COR-L47 (cell line): ENCODE data around the gene EFCC1.

Experiments
- DNase-seq: peaks from one replicate; lab custom pipeline; 2025; lab: John Stamatoyannopoulos, UW

The EFCC1 gene

DNA sequence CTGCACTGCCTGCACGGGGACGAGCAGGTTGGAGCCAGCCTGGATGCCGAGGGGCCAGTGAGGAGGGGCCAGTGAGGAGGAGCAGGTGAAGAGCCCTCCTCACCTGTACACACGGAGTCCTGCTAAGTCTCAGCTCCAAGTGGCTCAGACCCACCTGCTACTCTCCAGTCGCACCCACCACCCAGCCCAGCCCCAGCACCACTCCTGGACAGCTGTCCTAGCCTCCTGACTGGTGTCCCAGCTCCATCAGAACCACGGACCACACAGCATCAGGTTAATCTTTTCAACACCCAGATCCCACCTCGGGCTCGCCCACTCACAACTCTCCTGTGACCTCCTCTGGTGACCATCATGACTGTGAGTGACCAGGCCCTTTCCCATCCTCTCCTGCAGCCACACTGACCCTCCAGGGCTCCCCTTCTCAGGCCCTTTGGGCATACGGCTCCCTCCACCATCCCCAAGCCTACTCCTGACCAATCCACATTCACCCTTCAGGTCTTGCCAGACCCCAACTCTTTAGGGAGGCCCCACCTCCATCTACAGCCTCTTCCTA lies 13.8 kb downstream of the EFCC1 start:
- no peak for DNase-seq

DNA sequence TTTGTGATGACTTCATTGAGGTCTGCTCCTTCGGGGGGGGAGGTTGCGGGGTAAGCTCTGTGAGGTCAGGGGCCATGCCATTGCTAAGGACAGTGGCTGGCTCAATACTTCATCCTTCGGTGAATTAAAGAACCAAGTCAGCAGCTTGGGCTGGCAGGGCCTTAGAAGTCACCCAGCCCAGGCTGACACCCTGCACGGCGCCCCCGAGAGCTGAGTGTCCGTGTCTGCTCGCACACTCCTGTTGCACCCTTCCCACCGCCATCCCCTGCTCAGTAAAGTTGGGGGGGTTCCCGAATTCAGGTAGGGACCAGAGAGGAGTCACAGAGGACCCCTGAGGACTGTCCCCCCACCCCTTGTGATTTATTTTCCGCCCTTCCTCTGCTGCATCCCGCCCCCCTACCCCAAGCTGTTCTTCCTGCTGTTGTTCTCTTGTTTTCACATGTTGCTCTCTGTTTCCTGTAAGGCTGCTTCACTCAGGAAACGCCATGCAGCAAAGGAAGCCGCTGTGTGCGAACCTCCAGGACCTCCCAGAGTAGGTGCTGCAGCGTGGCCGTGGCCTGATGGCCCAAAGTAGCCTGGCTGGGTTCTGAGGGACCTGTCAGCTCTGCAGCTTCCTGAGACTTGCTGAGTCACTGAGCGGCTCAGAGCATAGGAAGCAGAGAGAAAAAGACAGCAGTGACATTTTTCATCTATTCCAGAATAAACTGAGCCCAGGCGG lies 14.4 kb downstream of the EFCC1 start:
- no peak for DNase-seq

DNA sequence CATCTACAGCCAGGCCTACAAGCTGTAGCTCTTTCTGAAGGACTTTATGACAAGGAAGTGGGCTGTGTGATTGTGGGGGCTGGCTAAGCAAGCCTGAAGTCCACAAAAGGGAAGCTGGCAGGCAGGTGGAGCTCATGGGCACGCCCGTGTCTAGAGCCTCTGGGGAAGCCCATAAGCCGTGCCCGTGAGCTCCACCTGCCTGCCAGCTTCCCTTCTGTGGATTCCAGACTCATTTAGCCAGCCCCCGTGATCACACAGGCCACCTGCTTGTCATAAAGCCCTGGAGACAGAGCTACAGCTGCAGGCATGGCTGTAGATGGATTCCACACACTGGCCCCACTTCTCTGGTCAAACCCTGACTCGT lies 15.2 kb downstream of the EFCC1 start:
- DNase-seq: peak; percentile 96

DNA sequence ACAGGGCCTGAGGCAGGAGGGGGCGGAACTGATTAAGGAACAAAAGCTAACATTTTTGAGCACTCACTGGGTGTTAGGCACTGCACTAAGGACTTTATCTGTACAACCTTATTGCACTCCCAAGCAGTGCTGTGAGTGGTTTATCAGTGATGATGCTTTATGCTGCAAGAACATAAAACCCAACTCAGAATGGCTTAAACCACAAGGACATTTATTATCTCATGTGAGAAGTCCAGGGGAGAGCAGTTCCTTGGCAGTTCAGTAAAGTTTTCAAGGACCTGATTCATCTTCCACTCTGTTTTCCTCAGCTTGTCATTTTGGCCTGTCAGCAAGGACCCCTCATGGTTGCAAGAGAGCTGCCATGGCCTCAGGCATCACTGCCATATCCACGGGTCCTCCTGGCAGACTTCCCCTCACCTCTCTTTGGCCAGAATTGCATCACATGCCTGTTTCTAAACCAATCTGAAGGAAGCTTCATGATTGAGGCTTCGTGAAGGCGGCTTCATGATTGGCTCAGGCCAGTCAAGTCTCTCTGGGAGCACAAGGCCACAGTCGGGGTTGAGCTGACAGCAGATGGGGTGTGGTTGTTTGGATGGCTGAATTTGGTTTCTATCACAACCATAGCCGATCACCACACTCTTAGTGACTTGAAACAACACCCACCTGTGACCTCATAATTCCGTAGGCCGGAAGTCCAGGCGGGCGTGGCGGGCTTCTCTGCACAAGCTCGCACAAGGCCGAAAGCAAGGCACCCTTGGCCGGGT lies 15.8 kb downstream of the EFCC1 start:
- DNase-seq: no peak

DNA sequence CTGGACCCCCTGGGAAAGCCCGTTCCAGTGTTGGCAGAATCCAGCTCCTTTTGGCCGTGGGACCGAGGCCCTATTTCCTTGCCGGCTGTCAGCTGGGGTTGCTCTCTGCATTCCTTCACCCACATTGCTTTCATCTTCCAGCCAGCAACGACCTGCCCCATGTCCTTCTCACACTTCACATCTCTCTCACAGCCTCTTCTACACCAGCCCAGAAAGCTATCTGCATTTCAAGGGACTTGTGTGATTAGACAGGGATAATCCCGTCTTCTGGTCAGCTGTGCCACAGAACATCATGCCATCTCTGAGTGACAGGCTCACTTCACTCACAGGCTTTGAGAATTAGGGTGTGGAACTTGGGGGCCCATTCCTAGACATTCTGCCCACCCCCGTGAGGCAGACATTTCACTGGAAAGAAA lies 16.4 kb downstream of the EFCC1 start:
- DNase-seq: no peak

DNA sequence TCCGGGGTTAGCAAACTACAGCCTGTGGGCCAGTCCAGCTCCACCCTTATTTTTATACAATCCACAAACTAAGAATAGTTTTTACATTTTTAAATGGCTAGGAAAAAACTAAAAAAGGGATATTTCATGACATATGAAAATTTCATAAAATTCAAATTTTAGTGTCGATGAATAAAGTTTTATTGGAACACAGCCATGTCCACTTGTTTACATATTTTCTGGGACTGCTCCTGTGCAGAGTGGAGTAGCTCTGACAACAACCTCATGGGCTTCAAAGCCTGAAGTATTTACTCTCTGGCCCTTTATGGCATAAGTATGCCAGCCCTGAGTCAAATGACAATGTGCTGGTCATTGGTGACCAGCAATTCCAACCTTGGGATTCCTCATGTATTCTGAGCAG lies 17.2 kb downstream of the EFCC1 start:
- DNase-seq: no peak

DNA sequence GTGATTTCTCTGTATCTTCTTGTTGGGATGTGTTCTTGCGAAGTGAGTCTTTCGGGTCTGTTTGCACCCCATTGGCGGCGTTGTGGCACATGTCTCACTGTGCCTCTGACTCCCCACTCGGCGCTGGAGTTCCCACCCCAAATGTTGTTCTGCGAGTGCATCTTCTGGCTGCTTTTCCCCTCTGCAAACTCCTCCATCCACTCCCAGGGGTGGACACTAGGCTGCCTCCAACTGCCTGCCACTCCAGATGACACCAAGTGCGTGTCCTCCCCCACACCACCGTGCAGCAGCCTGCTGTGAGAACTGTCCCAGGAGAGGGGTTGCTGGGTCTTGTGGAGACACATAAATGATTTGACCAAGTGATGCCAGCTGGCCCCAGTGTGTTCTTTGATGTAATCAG lies 17.6 kb downstream of the EFCC1 start:
- no peak for DNase-seq

DNA sequence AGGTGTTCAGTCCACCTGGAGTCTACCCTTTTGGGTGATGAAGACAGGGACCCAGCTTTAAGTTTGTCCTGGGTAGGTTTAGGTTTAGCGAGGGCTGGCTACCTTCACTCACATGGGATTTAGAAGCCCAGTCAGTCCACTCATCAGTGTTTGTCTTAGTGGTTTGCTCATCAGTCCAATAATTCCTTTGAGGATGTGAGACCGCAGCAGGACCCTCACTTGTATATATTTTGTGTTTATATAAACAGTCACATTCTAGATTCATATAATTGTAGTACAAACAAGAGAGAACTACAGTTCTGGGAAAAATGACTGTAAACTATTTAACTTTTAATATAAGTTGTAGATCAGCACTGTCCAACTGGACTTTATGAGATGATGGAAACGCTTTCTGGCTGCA lies 18.2 kb downstream of the EFCC1 start:
- no peak for DNase-seq

DNA sequence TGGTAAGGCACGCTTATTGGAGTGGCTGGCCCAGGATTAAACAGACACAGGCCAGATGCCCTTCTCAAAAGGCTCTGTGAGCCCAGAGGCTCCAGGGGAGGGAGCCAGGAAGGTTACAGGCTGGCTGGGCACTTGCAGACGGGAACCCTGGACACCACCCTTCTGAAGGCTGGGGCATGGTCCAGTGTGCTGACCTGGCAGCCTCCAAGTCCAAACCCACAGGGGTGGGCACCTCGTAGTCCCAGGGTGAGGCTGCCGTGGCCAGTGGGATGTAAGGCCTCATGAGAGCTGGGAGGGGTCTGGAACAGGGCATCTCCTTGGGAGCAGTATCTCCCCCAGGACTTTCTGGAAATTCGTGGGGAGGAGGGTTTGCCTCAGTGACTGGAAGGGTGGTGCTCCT lies 19.6 kb downstream of the EFCC1 start:
- DNase-seq: no peak

DNA sequence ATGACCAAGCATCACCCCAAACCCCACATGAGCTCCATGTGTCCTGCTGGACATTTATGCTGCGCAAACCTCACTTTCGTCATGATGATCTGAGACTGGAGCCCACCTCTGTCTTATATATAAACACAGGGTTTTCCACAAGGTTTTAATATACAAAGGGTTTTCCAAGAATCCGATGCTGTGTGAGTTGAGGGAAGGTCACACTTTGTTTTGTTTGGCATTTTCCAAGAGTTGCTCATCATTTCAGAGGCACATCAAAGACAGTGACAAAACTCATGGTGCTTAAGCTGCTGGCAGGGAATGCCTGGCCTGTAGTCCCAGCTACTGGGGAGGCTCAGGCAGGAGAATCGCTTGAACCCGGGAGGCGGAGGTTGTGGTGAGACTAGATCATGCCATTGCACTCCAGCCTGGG lies 20.0 kb downstream of the EFCC1 start:
- DNase-seq: no peak

DNA sequence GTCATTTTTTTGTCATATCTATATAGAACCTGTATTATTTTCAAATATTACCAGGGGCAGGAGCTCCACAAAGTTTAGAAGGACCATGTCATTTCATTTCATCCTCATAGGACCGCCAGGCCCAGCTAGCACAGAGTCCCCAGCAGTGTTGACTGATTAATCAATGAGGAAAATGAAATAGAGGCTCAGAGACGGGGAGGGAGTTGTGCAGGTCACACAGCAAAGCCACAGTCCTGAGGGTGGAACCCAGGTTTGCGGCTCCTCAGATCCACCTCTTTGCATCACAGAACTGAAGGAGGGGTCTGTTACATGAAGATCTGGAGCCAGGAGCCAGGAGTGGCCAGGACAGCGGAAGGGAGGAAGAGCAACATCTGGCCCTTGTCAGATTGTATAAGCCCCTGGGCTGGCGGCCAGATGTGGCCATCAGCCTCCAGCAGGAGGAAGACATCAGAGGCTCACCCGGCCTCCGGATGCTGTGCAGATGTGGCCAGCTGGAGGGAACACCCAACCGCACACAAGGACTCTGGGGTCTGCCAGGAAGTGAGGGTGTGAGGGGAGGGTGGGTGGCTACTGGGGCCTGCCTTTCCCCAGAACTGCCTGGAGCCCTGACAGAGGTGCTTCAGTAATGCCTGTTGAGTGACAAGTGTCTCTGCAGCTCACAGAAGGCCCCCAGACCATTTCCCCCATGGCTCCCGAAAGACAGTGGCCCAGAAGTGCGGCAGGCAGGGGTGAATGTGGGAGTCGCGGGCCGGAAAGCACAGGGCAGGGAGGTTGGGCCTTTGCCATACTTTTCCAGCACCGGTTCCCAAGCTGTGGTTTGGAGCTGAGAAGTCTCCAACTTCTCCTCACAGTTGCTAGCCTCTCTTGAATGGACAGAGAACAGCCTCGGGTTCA lies 21.3 kb downstream of the EFCC1 start:
- DNase-seq: no peak

DNA sequence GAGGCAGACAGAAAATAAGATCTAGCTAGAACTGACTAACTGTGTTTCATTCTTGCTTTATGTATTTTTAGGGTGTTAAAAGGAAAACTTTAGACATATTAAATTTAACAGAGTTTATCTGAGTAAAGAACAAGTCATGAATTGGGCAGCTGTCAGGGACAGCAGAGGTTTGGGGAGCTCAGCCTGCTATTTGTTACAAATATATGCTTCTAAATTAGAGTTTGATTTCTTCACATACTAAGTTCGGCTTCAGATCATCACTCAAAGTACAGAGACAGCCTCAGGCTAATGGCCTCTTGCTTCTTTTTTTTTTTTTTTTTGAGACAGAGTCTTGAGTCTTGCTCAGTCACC lies 21.9 kb downstream of the EFCC1 start:
- no peak for DNase-seq

DNA sequence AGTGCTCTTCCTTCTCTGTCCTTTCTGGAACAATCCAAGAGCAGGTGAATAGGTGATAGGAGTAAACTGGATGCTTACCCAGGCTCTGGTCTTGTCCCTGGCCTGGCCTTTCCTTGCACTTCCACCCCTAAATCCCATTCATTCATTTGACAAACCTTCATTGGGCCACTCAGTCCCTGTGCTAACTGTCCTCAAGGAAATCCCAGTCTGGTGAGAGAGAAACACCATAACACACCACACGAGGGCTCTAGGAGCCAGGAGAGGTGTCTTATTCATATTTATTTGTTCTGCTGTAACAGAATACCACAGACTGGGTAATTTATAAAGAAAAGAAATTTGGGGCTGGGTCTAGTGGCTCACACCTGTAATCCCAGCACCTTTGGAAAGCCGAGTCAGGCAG lies 22.8 kb downstream of the EFCC1 start:
- DNase-seq: peak; percentile 59

DNA sequence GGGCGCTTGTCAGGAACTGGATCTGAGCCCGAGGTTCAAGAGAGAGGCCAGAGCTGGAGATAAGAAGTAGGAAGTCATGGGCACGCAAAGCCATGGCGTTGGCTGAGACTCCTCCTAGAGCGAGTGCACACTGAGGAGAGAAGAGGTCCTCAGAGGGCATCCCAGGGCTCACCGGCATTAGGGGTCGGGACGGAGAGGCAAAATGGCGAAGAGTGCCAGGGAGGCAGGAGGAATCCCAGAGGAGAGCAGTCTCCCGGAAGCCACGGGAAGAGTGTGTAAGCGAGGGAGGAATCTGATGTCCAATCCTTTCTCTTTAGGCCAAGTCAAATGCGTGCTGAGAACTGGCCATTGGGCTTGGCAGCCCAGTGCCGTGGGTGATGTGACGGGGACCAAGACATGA lies 24.0 kb downstream of the EFCC1 start:
- DNase-seq: no peak

DNA sequence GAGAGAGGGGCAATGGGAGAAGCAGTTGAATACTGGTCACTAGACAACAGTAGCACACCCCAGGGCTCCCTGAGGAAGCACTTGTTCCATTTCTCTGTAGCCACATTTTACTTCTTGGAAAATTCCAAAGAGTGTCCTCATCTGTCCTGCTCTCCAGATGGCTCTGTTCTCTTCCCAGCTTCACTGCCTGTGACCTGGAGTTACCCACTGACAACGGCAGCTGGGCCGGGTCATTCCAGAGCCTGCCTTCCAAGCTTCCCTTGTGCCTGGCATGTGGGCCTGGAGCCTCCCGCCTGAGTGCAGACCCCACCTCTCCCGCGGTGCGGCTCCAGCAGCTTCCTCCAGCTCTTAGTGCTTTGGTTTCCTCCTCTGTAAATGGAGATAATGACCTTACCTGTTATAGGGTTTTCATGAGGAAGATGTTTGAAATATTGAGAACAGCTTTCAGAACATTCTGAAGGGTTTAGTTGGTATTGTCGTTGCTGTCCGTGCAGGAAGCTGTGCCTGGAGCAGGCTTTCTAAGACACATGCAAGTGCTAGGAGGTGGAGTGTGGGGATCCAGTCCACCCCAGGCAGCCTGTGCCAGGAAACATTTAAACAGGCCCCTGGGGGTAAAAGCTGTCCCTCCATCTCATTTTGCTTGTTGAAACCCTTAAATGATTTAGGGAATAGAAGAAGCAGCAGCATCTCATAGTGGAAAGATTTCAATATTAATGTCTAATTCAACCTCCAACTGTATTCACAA lies 24.8 kb downstream of the EFCC1 start:
- no peak for DNase-seq

DNA sequence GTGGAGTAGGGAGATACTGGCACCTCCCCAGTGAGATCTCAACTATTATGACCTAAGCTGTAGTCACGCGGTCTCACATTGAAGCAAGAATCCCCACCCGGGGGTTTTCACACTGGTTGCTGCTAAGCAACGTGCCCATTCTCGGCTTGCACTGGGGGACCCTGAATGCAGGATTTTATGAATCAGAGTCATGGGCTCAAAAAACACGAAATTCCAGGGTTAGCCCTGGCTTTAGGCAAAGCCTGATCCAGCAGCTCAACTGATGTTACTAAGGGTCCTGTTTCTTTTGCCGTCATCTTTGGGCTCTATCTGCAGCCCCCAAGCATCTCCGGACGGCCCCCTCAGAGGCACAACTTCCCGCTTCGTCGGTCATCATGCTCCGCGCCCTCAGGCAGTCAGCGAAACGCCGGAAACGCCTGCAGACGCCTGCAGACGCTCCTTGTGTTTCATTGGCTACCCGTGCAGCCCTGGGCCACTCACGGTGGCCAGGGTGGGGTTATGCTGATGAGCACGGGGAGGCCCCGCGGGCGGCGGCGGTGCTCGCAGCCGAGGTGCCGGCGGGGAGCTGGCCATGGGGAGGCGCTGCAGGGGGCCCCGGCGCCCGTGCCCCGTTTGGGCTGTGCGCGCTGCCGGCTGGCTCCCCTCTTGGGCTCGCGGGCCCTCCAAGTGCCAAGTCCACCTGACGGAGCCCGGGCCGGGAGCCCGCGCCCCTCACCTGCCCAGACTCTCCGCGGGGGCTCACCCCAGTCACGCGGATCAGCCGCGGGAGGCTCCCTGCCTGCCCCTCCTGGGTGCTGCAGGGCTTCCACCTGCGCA lies 25.8 kb downstream of the EFCC1 start:
- peak; percentile 98 for DNase-seq

DNA sequence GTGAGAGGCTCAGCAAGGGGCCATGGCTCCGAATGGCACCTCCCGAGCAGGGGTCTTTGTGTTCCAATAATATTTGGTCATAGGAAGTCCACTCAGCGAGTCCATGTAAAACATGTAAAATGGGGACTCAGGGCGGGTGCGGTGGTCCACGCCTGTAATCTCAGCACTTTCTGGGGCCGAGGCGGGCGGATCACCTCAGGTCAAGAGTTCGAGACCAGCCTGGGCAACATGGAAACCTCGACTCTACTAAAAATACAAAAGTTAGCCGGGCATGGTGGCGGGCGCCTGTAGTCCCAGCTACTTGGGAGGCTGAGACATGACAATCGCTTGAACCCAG lies 26.4 kb downstream of the EFCC1 start:
- no peak for DNase-seq

DNA sequence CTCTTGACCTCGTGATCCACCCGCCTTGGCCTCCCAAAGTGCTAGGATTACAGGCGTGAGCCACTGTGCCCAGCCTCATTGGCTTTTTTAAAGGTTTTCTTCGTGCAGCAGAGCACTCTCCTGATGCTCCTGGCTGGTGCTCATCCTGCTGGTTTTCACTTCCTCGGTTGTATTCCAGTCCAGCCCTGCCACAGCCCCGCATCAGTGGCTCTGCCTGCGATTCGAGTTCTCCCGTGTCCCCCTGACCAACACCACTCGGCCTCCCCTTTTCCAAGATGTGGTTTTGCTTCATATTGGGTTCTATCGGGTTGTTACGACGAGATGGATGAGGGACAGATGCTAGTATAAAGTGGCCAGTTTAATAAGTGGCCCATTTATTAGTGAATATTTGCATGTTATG lies 27.8 kb downstream of the EFCC1 start:
- DNase-seq: no peak

DNA sequence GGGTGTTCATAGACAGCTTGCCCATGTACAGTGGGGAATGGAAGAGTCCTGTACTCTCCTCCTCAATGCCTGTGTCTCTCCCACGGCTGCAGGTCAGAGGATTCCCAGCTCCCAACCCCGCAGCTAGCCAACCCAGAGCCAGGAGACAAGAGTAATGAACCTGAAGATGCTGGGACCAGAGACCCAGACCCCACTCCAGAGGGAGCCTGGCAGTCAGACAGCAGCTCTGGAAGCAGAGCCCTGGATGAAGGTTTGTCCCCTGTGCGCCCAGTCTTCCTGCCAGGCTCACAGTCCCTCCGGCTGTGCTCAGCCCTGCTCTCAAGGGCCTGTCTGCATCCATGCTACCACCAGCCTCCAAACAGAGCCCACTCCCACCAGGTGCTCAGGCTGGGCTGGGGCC lies 29.5 kb downstream of the EFCC1 start:
- DNase-seq: no peak

DNA sequence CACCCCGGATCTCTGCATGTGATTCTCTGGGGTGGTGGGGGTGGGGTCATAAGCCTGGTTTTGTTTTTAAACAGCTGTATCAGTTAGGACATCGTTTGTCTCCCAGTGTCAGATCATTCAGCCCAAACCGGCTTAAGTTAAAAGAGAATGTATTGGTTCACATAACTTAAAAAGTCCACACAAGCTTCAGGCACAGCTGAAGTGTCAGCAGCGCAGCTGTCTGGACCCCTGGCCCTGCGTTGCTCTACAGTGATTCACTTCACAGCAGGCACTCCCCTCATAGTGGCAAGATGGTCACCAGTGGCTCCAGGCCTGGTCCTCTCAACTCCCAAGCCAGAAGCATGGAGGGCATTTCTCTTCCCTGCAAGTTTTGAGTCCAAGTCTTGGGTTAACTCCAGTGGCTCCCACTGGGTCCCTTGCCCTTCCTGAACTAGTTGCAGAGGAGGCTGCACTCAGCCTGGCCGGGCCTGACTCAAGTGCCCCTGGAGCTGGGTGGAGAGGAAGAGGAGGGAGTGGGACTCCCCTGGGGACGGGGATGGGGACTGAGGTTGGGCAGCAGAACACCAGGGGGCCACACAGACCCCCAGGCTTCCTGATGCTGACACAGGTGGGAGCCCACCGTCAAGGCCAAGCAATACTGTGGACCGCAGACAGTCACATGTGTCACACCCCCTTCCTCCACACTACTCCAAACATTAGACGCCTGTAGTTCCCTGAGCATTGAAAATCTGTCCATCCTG lies 30.5 kb downstream of the EFCC1 start:
- no peak for DNase-seq
